Measurements from ENCODE around the gene DCLK1. TPM values are rescaled to one million over a fixed set of nuclear protein-coding genes. Genes with fewer than 3 reads are reported as not detected.

DCLK1 gene
- total RNA-seq, 1 donor from 2014 or later = not detected

DNA sequence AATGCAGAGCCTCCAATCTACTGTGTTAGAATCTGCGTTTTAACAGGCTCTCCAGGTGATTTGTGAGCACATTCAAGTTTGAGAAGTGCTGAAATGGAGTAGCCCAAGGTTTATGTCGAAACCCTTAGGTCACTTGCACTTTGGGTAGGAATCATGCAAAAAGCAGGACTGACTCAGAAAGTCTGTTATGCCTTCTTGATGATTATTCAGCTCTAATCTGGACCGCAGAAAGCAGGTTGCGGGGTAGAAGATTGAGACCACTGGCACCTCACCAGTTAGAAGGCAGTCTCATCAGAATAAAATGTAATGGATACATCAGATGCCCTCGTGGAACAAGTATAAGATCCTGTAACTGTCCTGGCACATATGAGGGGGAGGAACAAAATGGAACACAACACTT, 326.3 kb downstream of the DCLK1 start:
- H3K27me3 Mint-ChIP-seq = no peaks in the 10 kb centered on the region
- H3K36me3 Mint-ChIP-seq (ENCODE audit: low read depth) = no peaks in the 10 kb centered on the region
- no peaks in the 10 kb centered on the region for H3K4me1 Mint-ChIP-seq
- H3K9me3 Mint-ChIP-seq = no peaks in the 10 kb centered on the region
- DNase-seq = no peak
- no peak overlapping the region for H3K27ac Mint-ChIP-seq
- H3K4me3 Mint-ChIP-seq = no peak overlapping the region
- intact Hi-C loops (cut with micrococcal nuclease) = no loop called here

- Mint-ChIP-seq H3K27ac (no peak overlapping the region), H3K36me3 (ENCODE audit: low read depth) (no peaks in the 10 kb centered on the region), H3K27me3 (no peaks in the 10 kb centered on the region), H3K4me1 (no peaks in the 10 kb centered on the region), H3K4me3 (no peak overlapping the region), H3K9me3 (no peaks in the 10 kb centered on the region)
- DNase-seq = no peak
- intact Hi-C loops (cut with micrococcal nuclease) = no loop called here
Measured at GRCh38 chr13:35797991-35798390, 333.2 kb downstream of the DCLK1 start.

DNA sequence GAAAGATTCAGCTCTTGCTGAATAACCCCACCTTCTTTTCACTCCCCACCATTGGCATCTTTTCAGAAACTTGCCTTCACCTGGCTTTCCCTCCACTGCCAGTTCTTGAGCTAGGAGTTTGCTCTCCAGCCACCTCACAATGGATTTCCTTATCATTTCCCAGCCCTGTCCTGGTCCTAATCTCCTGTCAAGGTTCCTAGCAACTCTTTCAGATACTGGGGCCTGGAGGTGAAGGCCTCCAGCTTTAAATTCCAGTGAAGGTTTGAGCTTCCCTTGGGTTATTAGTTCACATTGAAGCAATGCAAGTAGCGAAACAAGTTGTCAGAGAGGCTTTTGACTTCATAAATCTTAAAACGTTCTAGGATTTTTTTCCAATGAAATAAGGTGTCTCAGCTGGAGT, 333.9 kb downstream of the DCLK1 start:
- Mint-ChIP-seq H3K27me3 (no peaks in the 10 kb centered on the region), H3K27ac (no peak overlapping the region), H3K4me1 (no peaks in the 10 kb centered on the region), H3K4me3 (no peak overlapping the region), H3K9me3 (no peaks in the 10 kb centered on the region), H3K36me3 (ENCODE audit: low read depth) (no peaks in the 10 kb centered on the region)
- intact Hi-C loops (cut with micrococcal nuclease) = no loop called here
- DNase-seq = no peak

GRCh38 chr13:35796623-35797022, 334.6 kb downstream of the DCLK1 start:
- Mint-ChIP-seq H3K27ac (no peak overlapping the region), H3K36me3 (ENCODE audit: low read depth) (no peaks in the 10 kb centered on the region), H3K9me3 (no peaks in the 10 kb centered on the region), H3K27me3 (no peaks in the 10 kb centered on the region), H3K4me3 (no peak overlapping the region), H3K4me1 (no peaks in the 10 kb centered on the region)
- no peak for DNase-seq
- intact Hi-C loops (cut with micrococcal nuclease) = no loop called here

DNA sequence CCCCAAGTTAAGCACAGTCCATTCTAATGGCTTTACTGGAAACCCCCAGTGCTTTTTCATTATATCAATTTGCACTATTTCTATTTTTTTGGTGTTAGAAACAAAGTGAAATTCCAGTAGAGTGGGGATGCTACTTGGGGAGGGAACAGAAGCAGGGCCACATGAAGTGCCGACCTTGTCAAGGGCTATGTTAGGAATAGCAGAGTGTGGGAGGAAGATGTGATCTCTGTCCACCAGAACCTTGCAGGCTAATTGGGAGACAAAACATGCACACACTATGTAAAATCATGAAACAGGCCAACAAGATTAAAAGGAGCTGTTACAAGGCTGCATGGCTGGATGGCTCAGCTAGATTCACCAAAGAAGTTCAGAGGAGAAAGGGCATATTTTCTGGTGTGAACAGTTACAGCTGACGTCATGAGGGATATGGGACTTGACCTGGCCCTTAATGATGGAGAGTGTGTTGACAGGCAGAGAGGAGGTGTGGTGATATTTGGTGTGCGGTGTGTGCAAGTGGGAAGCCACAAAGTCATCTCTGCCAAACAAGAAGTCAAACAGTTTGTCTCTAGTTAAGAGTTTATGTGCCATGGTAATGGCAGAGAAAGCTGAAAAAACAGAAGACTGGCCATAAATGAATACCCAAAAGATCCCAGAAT, 336.3 kb downstream of the DCLK1 start:
- no peak overlapping the region for H3K27ac Mint-ChIP-seq
- intact Hi-C loops (cut with micrococcal nuclease) = no loop called here
- H3K4me3 Mint-ChIP-seq = no peak overlapping the region
- no peaks in the 10 kb centered on the region for H3K36me3 Mint-ChIP-seq (ENCODE audit: low read depth)
- no peaks in the 10 kb centered on the region for H3K4me1 Mint-ChIP-seq
- no peak for DNase-seq
- H3K27me3 Mint-ChIP-seq = no peaks in the 10 kb centered on the region
- no peaks in the 10 kb centered on the region for H3K9me3 Mint-ChIP-seq

DNA sequence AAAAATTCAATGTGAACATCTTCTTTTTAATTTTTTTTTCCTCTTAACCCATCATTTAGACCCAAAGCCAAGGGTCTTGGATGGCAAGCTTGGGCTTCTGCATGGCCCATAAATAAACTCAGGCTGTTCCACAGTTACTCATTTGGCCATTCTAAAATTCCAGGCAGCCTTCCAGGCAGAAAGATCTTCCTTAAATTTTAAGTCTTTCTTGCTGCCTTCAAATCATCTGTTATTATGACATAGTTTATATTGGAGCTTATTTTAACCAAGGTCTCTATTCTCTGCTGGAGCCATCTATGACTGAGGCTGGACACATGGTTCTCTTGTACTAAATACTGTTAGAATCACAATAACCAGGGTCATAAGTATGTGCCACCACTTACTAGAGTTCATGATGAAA, 337.4 kb downstream of the DCLK1 start:
- Mint-ChIP-seq H3K9me3 (no peaks in the 10 kb centered on the region), H3K27ac (no peak overlapping the region), H3K27me3 (no peaks in the 10 kb centered on the region), H3K36me3 (ENCODE audit: low read depth) (no peaks in the 10 kb centered on the region), H3K4me1 (no peaks in the 10 kb centered on the region), H3K4me3 (no peak overlapping the region)
- no peak for DNase-seq
- intact Hi-C loops (cut with micrococcal nuclease) = no loop called here

DNA sequence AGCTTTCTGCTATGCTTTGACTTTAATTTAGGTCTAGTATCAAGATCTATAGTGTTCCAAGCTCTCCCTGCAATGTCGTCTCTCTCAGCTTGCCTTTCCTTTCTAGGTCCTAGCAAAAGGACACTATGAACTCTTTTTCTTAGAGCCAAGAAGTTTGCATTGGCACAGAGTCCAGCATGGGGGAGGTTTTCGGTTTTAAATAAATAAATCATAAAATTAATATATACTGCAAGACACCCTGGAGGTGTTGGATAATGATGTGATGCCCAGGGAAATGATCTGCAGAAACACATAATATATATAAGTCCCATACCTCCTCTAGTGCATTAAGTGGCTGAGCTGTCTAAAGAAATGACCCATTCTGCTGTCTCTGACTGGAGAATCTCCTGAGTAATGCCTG, 338.3 kb downstream of the DCLK1 start:
- no peak overlapping the region for H3K27ac Mint-ChIP-seq
- H3K4me1 Mint-ChIP-seq = no peaks in the 10 kb centered on the region
- no peak overlapping the region for H3K4me3 Mint-ChIP-seq

GRCh38 chr13:35792021-35792420, 339.2 kb downstream of the DCLK1 start:
- H3K4me3 Mint-ChIP-seq = no peak overlapping the region
- H3K27me3 Mint-ChIP-seq = no peaks in the 10 kb centered on the region
- no peak for DNase-seq
- H3K36me3 Mint-ChIP-seq (ENCODE audit: low read depth) = no peaks in the 10 kb centered on the region
- no peak overlapping the region for H3K27ac Mint-ChIP-seq
- no peaks in the 10 kb centered on the region for H3K9me3 Mint-ChIP-seq
- no peaks in the 10 kb centered on the region for H3K4me1 Mint-ChIP-seq
- intact Hi-C loops (cut with micrococcal nuclease) = no loop called here

More for the DNA sequence above, 338.3 kb downstream of the DCLK1 start:
- Mint-ChIP-seq H3K9me3 (no peaks in the 10 kb centered on the region), H3K27me3 (no peaks in the 10 kb centered on the region), H3K36me3 (ENCODE audit: low read depth) (no peaks in the 10 kb centered on the region)
- DNase-seq = no peak
- intact Hi-C loops (cut with micrococcal nuclease) = no loop called here

DNA sequence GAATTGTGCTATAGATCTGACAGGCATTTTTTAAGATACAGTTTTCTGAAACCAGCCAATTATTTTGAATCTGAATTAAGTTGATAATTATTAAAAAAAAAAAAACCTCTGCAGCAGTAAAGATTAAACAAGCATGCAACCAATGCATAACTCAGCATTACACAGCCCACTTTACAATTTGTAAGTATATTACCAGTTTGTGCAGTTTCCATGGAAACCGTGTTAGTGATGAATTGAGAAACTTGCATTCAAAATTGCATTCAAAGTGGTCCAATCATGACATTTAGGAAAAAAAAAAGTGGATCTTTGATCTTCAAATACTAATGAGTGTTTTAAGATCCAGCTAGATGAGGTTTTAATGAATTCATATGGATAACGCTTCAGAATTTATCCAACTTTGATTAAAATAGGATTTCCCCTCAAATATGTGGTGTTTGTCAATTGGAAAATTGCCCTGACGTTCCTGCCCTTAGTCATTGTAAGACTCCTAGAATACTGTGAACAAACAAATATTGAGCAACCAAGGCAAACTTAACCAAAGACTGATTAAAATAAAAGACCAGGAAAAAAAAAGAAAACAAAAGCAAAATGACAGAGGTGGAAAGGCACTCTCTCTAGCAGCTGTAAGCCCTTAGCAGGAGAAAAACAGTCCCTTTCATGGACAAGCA, 339.9 kb downstream of the DCLK1 start:
- H3K36me3 Mint-ChIP-seq (ENCODE audit: low read depth) = no peaks in the 10 kb centered on the region
- no peak for DNase-seq
- no peaks in the 10 kb centered on the region for H3K9me3 Mint-ChIP-seq
- intact Hi-C loops (cut with micrococcal nuclease) = no loop called here
- H3K4me1 Mint-ChIP-seq = no peaks in the 10 kb centered on the region
- H3K27ac Mint-ChIP-seq = no peak overlapping the region
- no peaks in the 10 kb centered on the region for H3K27me3 Mint-ChIP-seq
- H3K4me3 Mint-ChIP-seq = no peak overlapping the region

GRCh38 chr13:35789335-35790165, 341.6 kb downstream of the DCLK1 start:
- DNase-seq = no peak
- Mint-ChIP-seq H3K9me3 (no peaks in the 10 kb centered on the region), H3K27me3 (no peaks in the 10 kb centered on the region), H3K4me1 (no peaks in the 10 kb centered on the region), H3K36me3 (ENCODE audit: low read depth) (no peaks in the 10 kb centered on the region), H3K27ac (no peak overlapping the region), H3K4me3 (no peak overlapping the region)
- intact Hi-C loops (cut with micrococcal nuclease) = no loop called here

DNA sequence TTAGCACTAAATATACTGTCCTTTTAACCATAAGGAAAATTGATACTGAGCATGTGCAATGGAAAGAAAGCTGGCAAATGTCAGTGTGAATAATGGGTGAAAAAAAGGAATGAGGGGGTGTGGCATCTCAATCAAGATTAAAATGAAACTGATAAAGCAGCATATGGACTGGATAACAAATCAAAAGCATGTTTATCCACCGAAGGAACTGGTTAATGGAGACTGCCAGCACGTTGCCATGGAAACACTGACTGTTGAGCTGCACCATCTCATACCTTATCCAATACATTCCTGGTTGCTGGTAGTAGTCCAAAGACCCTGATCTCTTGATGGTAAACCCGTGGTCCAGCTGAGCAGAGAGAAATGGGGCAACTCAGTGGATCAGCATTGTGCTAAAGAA, 343.2 kb downstream of the DCLK1 start:
- no peaks in the 10 kb centered on the region for H3K27me3 Mint-ChIP-seq
- no peak for DNase-seq

GRCh38 chr13:35785576-35786303, 345.4 kb downstream of the DCLK1 start:
- Mint-ChIP-seq H3K27ac (no peak overlapping the region), H3K9me3 (no peaks in the 10 kb centered on the region), H3K4me1 (no peaks in the 10 kb centered on the region), H3K27me3 (no peaks in the 10 kb centered on the region), H3K4me3 (no peak overlapping the region), H3K36me3 (ENCODE audit: low read depth) (no peaks in the 10 kb centered on the region)
- intact Hi-C loops (cut with micrococcal nuclease) = no loop called here
- DNase-seq = no peak

More for the DNA sequence above, 343.2 kb downstream of the DCLK1 start:
- no peaks in the 10 kb centered on the region for H3K9me3 Mint-ChIP-seq
- no peaks in the 10 kb centered on the region for H3K4me1 Mint-ChIP-seq
- intact Hi-C loops (cut with micrococcal nuclease) = no loop called here
- H3K36me3 Mint-ChIP-seq (ENCODE audit: low read depth) = no peaks in the 10 kb centered on the region
- H3K27ac Mint-ChIP-seq = no peak overlapping the region
- H3K4me3 Mint-ChIP-seq = no peak overlapping the region

- H3K4me1 Mint-ChIP-seq = no peaks in the 10 kb centered on the region
- no peaks in the 10 kb centered on the region for H3K9me3 Mint-ChIP-seq
- H3K27ac Mint-ChIP-seq = no peak overlapping the region
- no peak overlapping the region for H3K4me3 Mint-ChIP-seq
- no peaks in the 10 kb centered on the region for H3K27me3 Mint-ChIP-seq
- no peak for DNase-seq
- intact Hi-C loops (cut with micrococcal nuclease) = no loop called here
- no peaks in the 10 kb centered on the region for H3K36me3 Mint-ChIP-seq (ENCODE audit: low read depth)
Measured at GRCh38 chr13:35784286-35784951, 346.8 kb downstream of the DCLK1 start.

All from activated CD4-positive, alpha-beta T cell treated with anti-CD3 and anti-CD28 coated beads, Interleukin-2, amount 10 ng/mL, durations not matched to agents 24 days and 14 days (primary cell).